ENCODE data around the gene C1orf35. TPM values are rescaled to one million over a fixed set of nuclear protein-coding genes. Genes with fewer than 3 reads are reported as not detected.

C1orf35 gene
- total RNA-seq, 2 donors from 2014 or later = 9.1 to 9.7 TPM

DNA sequence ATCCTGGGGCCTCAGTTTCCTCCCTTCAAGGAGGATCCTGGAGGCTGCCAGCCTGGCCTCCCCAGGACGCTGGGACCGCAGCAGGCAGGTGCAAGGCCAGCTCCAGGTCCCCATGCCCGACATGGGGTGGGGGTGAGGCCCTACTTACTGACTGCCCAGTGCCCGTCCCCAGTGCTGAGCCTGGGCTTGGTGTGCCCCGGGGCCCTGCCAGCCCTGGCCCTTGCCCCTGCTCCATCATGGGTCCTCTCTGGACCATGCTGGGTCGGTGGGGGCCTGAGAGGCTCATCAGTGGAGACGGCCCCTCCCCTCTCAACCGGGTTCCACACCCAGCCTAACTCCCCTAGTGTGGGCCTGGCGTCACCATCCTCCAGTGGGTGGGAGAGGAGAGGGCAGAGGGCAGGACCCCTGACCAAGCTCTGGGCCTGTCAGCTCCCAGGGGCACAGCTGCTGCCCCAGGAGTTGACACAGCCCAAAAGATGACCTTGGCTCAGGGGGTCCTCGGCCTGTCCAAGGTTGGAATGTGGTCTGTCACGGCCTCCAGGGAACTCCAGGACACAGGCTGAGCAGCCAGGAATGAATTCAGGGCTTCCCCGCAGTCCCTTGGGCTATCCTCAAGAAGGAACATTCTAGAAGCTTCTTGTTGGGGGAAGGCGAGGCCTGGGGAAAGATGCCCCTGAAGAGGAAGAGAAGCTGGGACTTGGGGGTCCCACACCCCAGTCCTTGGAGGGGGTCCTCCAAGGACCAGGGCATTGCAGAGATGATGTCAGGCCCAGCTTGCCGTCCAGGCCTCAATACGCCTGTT lies 38.2 kb downstream of the C1orf35 start:
- ATAC-seq (ENCODE audit: insufficient number of reproducible peaks, low FRiP score, low read depth) = no peak
- peaks cover 19% of the 10 kb centered on the region for H3K27me3 ChIP-seq (replicated peaks; ENCODE audit: insufficient read depth)
- TF ChIP-seq, protein P1, sequence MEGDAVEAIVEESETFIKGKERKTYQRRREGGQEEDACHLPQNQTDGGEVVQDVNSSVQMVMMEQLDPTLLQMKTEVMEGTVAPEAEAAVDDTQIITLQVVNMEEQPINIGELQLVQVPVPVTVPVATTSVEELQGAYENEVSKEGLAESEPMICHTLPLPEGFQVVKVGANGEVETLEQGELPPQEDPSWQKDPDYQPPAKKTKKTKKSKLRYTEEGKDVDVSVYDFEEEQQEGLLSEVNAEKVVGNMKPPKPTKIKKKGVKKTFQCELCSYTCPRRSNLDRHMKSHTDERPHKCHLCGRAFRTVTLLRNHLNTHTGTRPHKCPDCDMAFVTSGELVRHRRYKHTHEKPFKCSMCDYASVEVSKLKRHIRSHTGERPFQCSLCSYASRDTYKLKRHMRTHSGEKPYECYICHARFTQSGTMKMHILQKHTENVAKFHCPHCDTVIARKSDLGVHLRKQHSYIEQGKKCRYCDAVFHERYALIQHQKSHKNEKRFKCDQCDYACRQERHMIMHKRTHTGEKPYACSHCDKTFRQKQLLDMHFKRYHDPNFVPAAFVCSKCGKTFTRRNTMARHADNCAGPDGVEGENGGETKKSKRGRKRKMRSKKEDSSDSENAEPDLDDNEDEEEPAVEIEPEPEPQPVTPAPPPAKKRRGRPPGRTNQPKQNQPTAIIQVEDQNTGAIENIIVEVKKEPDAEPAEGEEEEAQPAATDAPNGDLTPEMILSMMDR (IDR thresholded peaks at IDR 0.05) = no peak

DNA sequence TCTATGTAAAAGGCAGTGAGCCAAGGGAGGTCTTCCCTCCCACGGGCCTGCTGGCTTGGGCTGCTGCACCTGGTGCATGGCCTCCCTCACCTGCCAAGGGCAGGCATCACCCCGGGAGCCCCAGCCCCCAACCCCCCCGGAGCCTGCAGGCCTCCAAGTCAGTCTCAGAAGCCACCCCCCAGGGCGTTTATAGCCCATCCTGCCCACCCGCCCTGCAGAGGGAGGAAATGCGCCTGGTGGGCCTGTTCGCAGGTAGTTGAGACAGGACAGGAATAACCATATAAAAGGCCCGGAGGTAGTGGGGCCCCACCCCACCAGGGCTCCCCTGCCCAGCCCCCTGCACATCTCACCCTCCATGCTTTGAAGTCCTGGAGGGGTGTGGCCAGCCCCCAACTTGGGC lies 38.8 kb downstream of the C1orf35 start:
- Histone ChIP-seq H3K36me3 (no peaks in the 10 kb centered on the region), H3K4me3 (no peak overlapping the region), H3K9me3 (no peaks in the 10 kb centered on the region), H3K27ac (no peak overlapping the region), H3K4me1 (ENCODE audit: control insufficient read depth in 1 of 2, low read depth in 2 of 2) (peaks cover 0 to 10% of the 10 kb centered on the region in 2 donors), H3K27me3 (replicated peaks; ENCODE audit: insufficient read depth) (peaks cover 24% of the 10 kb centered on the region)
- TF ChIP-seq, protein P1 (IDR thresholded peaks at IDR 0.05) = no peak
- no peak for DNase-seq (ENCODE audit: low spot score)
- no peak for ATAC-seq (ENCODE audit: insufficient number of reproducible peaks, low FRiP score, low read depth)

More for the DNA sequence above, 38.2 kb downstream of the C1orf35 start:
- peaks cover 0 to 8% of the 10 kb centered on the region in 2 donors for H3K4me1 ChIP-seq (ENCODE audit: control insufficient read depth in 1 of 2, low read depth in 2 of 2)
- H3K36me3 ChIP-seq = no peaks in the 10 kb centered on the region
- no peaks in the 10 kb centered on the region for H3K9me3 ChIP-seq
- no peak overlapping the region for H3K4me3 ChIP-seq
- DNase-seq (ENCODE audit: low spot score) = no peak
- H3K27ac ChIP-seq = no peak overlapping the region

DNA sequence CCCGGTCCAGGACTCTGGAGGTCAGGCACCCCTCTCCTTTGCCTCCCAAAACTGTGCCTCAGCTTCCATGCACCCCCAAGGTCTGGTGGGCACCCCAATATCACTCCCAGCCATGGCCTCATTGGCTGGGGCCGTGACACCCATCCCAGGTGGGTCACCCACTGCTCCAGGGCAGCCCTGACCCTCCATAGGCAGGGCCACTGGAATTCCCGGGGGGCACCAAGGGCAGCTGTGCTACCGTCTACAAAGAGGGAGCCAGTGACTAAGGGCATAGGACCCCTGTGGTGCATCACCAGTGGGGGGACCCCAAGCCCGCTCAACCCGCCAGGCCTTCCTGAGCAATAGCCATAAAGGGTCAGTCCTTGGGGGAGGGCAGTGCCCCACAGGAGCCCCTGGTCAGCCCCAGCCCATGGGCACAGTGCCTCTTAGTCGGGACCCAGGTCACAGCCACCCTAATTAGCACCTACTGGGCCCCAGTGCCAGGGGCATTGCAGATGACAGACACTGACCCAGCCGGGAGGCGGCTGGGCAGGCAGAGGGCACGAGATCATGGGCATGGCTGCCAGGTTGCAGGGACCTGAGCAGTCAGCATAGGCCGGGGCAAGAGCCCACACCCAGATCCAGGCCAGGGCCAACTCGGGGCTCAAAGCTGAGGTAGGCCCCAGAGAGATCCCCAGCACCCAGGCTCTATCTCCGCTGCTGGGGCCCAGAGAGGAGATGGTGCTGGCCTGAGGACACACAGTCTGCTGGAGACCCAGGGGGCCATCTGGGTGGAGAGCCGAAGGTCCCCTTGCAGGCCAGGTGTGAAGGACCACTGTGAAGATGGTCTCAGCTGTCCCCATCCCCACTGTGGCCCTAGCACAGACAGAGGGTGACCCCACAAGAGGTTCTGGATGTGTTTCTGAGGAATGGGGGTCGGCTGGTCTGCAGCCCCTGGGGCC lies 39.6 kb downstream of the C1orf35 start:
- H3K36me3 ChIP-seq = no peaks in the 10 kb centered on the region
- H3K27me3 ChIP-seq (replicated peaks; ENCODE audit: insufficient read depth) = peaks cover 25% of the 10 kb centered on the region
- H3K4me1 ChIP-seq (ENCODE audit: control insufficient read depth in 1 of 2, low read depth in 2 of 2) = peaks cover 0 to 10% of the 10 kb centered on the region in 2 donors
- H3K9me3 ChIP-seq = no peaks in the 10 kb centered on the region
- DNase-seq (ENCODE audit: low spot score) (no peak), ATAC-seq (ENCODE audit: insufficient number of reproducible peaks, low FRiP score, low read depth) (no peak)
- TF ChIP-seq, protein P1 (IDR thresholded peaks at IDR 0.05) = no peak
- no peak overlapping the region for H3K27ac ChIP-seq
- H3K4me3 ChIP-seq = no peak overlapping the region

DNA sequence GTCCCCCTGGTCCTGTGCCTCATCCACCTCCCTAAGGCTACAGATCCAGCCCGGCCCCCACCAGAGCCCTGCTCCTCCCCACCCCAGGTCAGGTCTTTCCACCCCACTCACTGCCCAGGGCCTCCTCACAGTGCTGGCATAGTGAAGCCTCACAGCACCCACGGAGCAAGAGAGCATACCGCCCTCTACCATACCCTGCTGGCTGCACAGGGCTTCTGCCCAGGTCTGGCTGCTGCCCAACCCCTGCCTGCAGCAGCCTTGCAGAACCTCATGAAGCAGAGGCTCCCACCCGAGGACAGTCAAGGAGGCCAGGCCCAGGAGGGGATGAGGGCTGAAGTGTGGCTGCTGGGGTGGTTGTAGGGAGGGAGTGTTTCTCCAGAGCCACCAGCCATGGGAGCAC lies 40.3 kb downstream of the C1orf35 start:
- H3K27me3 ChIP-seq (replicated peaks; ENCODE audit: insufficient read depth) = peaks cover 25% of the 10 kb centered on the region
- TF ChIP-seq, protein P1 (IDR thresholded peaks at IDR 0.05) = no peak
- DNase-seq (ENCODE audit: low spot score) = no peak

More for the DNA sequence above, 40.3 kb downstream of the C1orf35 start:
- peaks cover 0 to 10% of the 10 kb centered on the region in 2 donors for H3K4me1 ChIP-seq (ENCODE audit: control insufficient read depth in 1 of 2, low read depth in 2 of 2)
- no peak for ATAC-seq (ENCODE audit: insufficient number of reproducible peaks, low FRiP score, low read depth)
- no peak overlapping the region for H3K27ac ChIP-seq
- H3K9me3 ChIP-seq = no peaks in the 10 kb centered on the region
- H3K4me3 ChIP-seq = no peak overlapping the region
- no peaks in the 10 kb centered on the region for H3K36me3 ChIP-seq

Measured in thoracic aorta (tissue), 2 donors.